ENCODE results near the gene NKIRAS2. TPM values are rescaled to one million over a fixed set of nuclear protein-coding genes. Genes with fewer than 3 reads are reported as not detected.

Gene NKIRAS2
- total and polyA plus RNA-seq, 2 of the 4 experiments (the other 2 are of a cell fraction): 25.6 to 51.8 TPM

- DNase-seq (no peak), ATAC-seq (ENCODE audit: low read depth) (no peak)
- Histone ChIP-seq H3K9ac (ENCODE audit: low read depth, low read length) (no peak overlapping the region), H2BK5ac (ENCODE audit: low read depth, low read length, poor library complexity, severe bottlenecking) (no peak overlapping the region), H3K56ac (ENCODE audit: extremely low read depth, insufficient read depth, low read length) (no peak overlapping the region), H3K14ac (replicated peaks; ENCODE audit: low read depth, low read length) (no peak overlapping the region), H4K5ac (ENCODE audit: low read depth, low read length) (no peak overlapping the region), H2AFZ (replicated peaks; ENCODE audit: low read length, poor library complexity) (no peak overlapping the region), H2BK120ac (ENCODE audit: low read depth, low read length) (no peak overlapping the region), H3K27ac (ENCODE audit: insufficient read depth, low read length) (no peak overlapping the region), H2BK15ac (ENCODE audit: low read depth, low read length) (no peak overlapping the region), H3K27me3 (ENCODE audit: control insufficient read depth, insufficient read depth, low read length) (peaks cover 73% of the 10 kb centered on the region), H2AK9ac (replicated peaks; ENCODE audit: low read depth, low read length, poor library complexity) (no peak overlapping the region), H3K4me2 (ENCODE audit: low read depth, low read length) (no peak overlapping the region), H3K9me3 (ENCODE audit: control insufficient read depth, insufficient read depth, low read length) (no peaks in the 10 kb centered on the region), H3K18ac (ENCODE audit: low read depth, low read length) (no peak overlapping the region), H4K91ac (ENCODE audit: insufficient read depth, low read depth, low read length) (no peak overlapping the region), H3K23ac (ENCODE audit: low read depth, low read length) (no peak overlapping the region), H2BK20ac (ENCODE audit: low read depth, low read length) (no peak overlapping the region), H3K79me1 (ENCODE audit: low read depth in 1 of 2, low read length in 2 of 2) (no peaks in the 10 kb centered on the region), H3K36me3 (ENCODE audit: control insufficient read depth, insufficient read depth, low read length) (no peaks in the 10 kb centered on the region), H4K20me1 (ENCODE audit: insufficient read depth, low read length) (no peaks in the 10 kb centered on the region), H4K8ac (ENCODE audit: low read depth in 2 of 2, low read length in 2 of 2) (no peak overlapping the region), H3K9me1 (ENCODE audit: insufficient read depth, low read length) (peaks cover 3% of the 10 kb centered on the region; the same call in 1 of the 2 replicates), H3K4me3 (ENCODE audit: insufficient read depth, low read depth, low read length) (no peak overlapping the region), H3K4ac (ENCODE audit: low read depth, low read length) (no peak overlapping the region), H3K4me1 (ENCODE audit: control insufficient read depth, insufficient read depth, low read length) (no peaks in the 10 kb centered on the region), H2AK5ac (ENCODE audit: low read depth, low read length) (no peak overlapping the region)
- no TSS peak for BruUV-seq (replicated peaks)
- dilution Hi-C loops (cut with HindIII; ENCODE audit: low sequenced_read_pairs, unreplicated experiment) (no loop called here), in situ Hi-C loops (cut with MboI; ENCODE audit: low sequenced_read_pairs) (no loop called here), intact Hi-C loops (cut with micrococcal nuclease) (no loop called here)
- CTCF ChIA-PET: no interaction called here
- TF ChIP-seq RAD21 (IDR thresholded peaks at IDR 0.05; ENCODE audit: low read length) (no peak), RFX5 (IDR thresholded peaks at IDR 0.05; ENCODE audit: low read depth, low read length) (no peak), SMC3 (IDR thresholded peaks at IDR 0.05; ENCODE audit: low read depth, low read length) (no peak), MXI1 (IDR thresholded peaks at IDR 0.05; ENCODE audit: borderline replicate concordance, low read depth, low read length) (no peak), MAZ (IDR thresholded peaks at IDR 0.05; ENCODE audit: borderline replicate concordance, low read depth, low read length) (no peak), POLR2A (IDR thresholded peaks at IDR 0.05; ENCODE audit: low read depth, low read length) (no peak), CHD1 (IDR thresholded peaks at IDR 0.05; ENCODE audit: low read depth, low read length) (no peak), MAFK (IDR thresholded peaks at IDR 0.05; ENCODE audit: low read depth, low read length) (no peak), NFE2L2 (IDR thresholded peaks at IDR 0.05; ENCODE audit: low read depth, low read length) (no peak), CEBPB (IDR thresholded peaks at IDR 0.05; ENCODE audit: low read depth, low read length) (no peak), BHLHE40 (IDR thresholded peaks at IDR 0.05; ENCODE audit: low read depth, low read length) (no peak)
- TF ChIP-seq, protein P1, sequence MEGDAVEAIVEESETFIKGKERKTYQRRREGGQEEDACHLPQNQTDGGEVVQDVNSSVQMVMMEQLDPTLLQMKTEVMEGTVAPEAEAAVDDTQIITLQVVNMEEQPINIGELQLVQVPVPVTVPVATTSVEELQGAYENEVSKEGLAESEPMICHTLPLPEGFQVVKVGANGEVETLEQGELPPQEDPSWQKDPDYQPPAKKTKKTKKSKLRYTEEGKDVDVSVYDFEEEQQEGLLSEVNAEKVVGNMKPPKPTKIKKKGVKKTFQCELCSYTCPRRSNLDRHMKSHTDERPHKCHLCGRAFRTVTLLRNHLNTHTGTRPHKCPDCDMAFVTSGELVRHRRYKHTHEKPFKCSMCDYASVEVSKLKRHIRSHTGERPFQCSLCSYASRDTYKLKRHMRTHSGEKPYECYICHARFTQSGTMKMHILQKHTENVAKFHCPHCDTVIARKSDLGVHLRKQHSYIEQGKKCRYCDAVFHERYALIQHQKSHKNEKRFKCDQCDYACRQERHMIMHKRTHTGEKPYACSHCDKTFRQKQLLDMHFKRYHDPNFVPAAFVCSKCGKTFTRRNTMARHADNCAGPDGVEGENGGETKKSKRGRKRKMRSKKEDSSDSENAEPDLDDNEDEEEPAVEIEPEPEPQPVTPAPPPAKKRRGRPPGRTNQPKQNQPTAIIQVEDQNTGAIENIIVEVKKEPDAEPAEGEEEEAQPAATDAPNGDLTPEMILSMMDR (conservative IDR thresholded peaks at IDR 0.05; ENCODE audit: low read depth, low read length): no peak
- WGBS, 2 experiments (ENCODE audit: extremely low coverage in 2 of 2, insufficient read length in 1 of 2): 79% methylated on average over 2 of the region's 3 CpGs; no CpG with 5 or more reads in 1 of the 2 experiments
- POLR2A ChIA-PET (ENCODE audit: unreplicated experiment): no interaction called here
Measured at GRCh38 chr17:42056635-42057034, 36.7 kb downstream of the NKIRAS2 start.
